Activated naive CD4-positive, alpha-beta T cell treated with anti-CD3 and anti-CD28 coated beads, Interleukin-2, amount 50 U/mL, for 24 hours (primary cell): ENCODE measurements around the gene TCEAL4.

Source experiments
- H3K27ac Mint-ChIP-seq: one replicate; pipeline ENCODE4 v1.8.0; 2021; ENCODE audit warnings: mild to moderate bottlenecking, mixed read lengths
- H3K27me3 Mint-ChIP-seq: one replicate; pipeline ENCODE4 v1.8.0; 2021; ENCODE audit warnings: mixed read lengths
- H3K36me3 Mint-ChIP-seq: one replicate; pipeline ENCODE4 v1.8.0; 2021; ENCODE audit warnings: mixed read lengths
- H3K4me1 Mint-ChIP-seq: one replicate; pipeline ENCODE4 v1.8.0; 2021; ENCODE audit warnings: mixed read lengths
- H3K4me3 Mint-ChIP-seq: one replicate; pipeline ENCODE4 v1.8.0; 2021; ENCODE audit warnings: mild to moderate bottlenecking, mixed read lengths
- H3K9me3 Mint-ChIP-seq: one replicate; pipeline ENCODE4 v1.8.0; 2021; ENCODE audit warnings: mixed read lengths

Gene TCEAL4

GRCh38 chrX:103585411-103586313, at the start of gene TCEAL4:
Gene TCEAL4, plus strand, starts transcription at chrX:103585515. Its CDS starts 1,161 bp downstream, at chrX:103586676.
- H3K27ac Mint-ChIP-seq = no peak within 1 kb of the TSS
- H3K27me3 Mint-ChIP-seq = peaks cover 1% of the 10 kb centered on the region
- peaks cover 10% of the 10 kb centered on the region for H3K4me1 Mint-ChIP-seq
- H3K36me3 Mint-ChIP-seq = no peaks in the 10 kb centered on the region
- H3K4me3 Mint-ChIP-seq = peak within 1 kb of the TSS; percentile 86
- no peaks in the 10 kb centered on the region for H3K9me3 Mint-ChIP-seq

GRCh38 chrX:103536071-103536470, 49.2 kb upstream of the TCEAL4 start:
- Mint-ChIP-seq H3K27me3 (no peaks in the 10 kb centered on the region), H3K4me1 (no peaks in the 10 kb centered on the region), H3K9me3 (no peaks in the 10 kb centered on the region), H3K27ac (no peak overlapping the region), H3K36me3 (no peaks in the 10 kb centered on the region), H3K4me3 (no peak overlapping the region)

- H3K4me3 Mint-ChIP-seq = no peak overlapping the region
- no peaks in the 10 kb centered on the region for H3K9me3 Mint-ChIP-seq
- H3K27ac Mint-ChIP-seq = no peak overlapping the region
- H3K4me1 Mint-ChIP-seq = no peaks in the 10 kb centered on the region
- H3K27me3 Mint-ChIP-seq = no peaks in the 10 kb centered on the region
- no peaks in the 10 kb centered on the region for H3K36me3 Mint-ChIP-seq
Measured at GRCh38 chrX:103536732-103537131, 48.6 kb upstream of the TCEAL4 start.

GRCh38 chrX:103537871-103538387, 47.4 kb upstream of the TCEAL4 start:
- Mint-ChIP-seq H3K4me1 (no peaks in the 10 kb centered on the region), H3K36me3 (no peaks in the 10 kb centered on the region), H3K27ac (no peak overlapping the region), H3K4me3 (no peak overlapping the region), H3K27me3 (no peaks in the 10 kb centered on the region), H3K9me3 (no peaks in the 10 kb centered on the region)

GRCh38 chrX:103538728-103539127, 46.6 kb upstream of the TCEAL4 start:
- Mint-ChIP-seq H3K4me1 (no peaks in the 10 kb centered on the region), H3K4me3 (no peak overlapping the region), H3K36me3 (no peaks in the 10 kb centered on the region)

GRCh38 chrX:103539695-103540094, 45.6 kb upstream of the TCEAL4 start:
- Mint-ChIP-seq H3K36me3 (no peaks in the 10 kb centered on the region), H3K4me3 (no peak overlapping the region), H3K27me3 (no peaks in the 10 kb centered on the region), H3K4me1 (no peaks in the 10 kb centered on the region), H3K9me3 (no peaks in the 10 kb centered on the region), H3K27ac (no peak overlapping the region)

More at GRCh38 chrX:103538728-103539127, 46.6 kb upstream of the TCEAL4 start:
- Mint-ChIP-seq H3K9me3 (no peaks in the 10 kb centered on the region), H3K27ac (no peak overlapping the region), H3K27me3 (no peaks in the 10 kb centered on the region)

GRCh38 chrX:103540145-103540544, 45.2 kb upstream of the TCEAL4 start:
- Mint-ChIP-seq H3K4me1 (no peaks in the 10 kb centered on the region), H3K4me3 (no peak overlapping the region), H3K27ac (no peak overlapping the region), H3K9me3 (no peaks in the 10 kb centered on the region), H3K27me3 (no peaks in the 10 kb centered on the region), H3K36me3 (no peaks in the 10 kb centered on the region)

- no peaks in the 10 kb centered on the region for H3K9me3 Mint-ChIP-seq
- no peak overlapping the region for H3K4me3 Mint-ChIP-seq
- peak overlapping the region; percentile 5 for H3K27ac Mint-ChIP-seq
- no peaks in the 10 kb centered on the region for H3K36me3 Mint-ChIP-seq
- H3K27me3 Mint-ChIP-seq = no peaks in the 10 kb centered on the region
- H3K4me1 Mint-ChIP-seq = peaks cover 4% of the 10 kb centered on the region
Measured at GRCh38 chrX:103549916-103550315, 35.4 kb upstream of the TCEAL4 start.

GRCh38 chrX:103550415-103551051, 34.8 kb upstream of the TCEAL4 start:
- Mint-ChIP-seq H3K36me3 (no peaks in the 10 kb centered on the region), H3K27ac (peak overlapping the region; percentile 5), H3K27me3 (no peaks in the 10 kb centered on the region), H3K9me3 (no peaks in the 10 kb centered on the region), H3K4me1 (peaks cover 5% of the 10 kb centered on the region), H3K4me3 (no peak overlapping the region)

- Mint-ChIP-seq H3K27ac (no peak overlapping the region), H3K9me3 (no peaks in the 10 kb centered on the region), H3K4me1 (peaks cover 5% of the 10 kb centered on the region), H3K4me3 (no peak overlapping the region), H3K36me3 (no peaks in the 10 kb centered on the region), H3K27me3 (no peaks in the 10 kb centered on the region)
Measured at GRCh38 chrX:103552236-103552635, 33.1 kb upstream of the TCEAL4 start.

GRCh38 chrX:103554687-103555424, 30.5 kb upstream of the TCEAL4 start:
- no peaks in the 10 kb centered on the region for H3K27me3 Mint-ChIP-seq
- peak overlapping the region; percentile 92 for H3K27ac Mint-ChIP-seq
- peak overlapping the region; percentile 92 for H3K4me3 Mint-ChIP-seq
- peaks cover 5% of the 10 kb centered on the region for H3K4me1 Mint-ChIP-seq
- H3K9me3 Mint-ChIP-seq = no peaks in the 10 kb centered on the region
- H3K36me3 Mint-ChIP-seq = no peaks in the 10 kb centered on the region

GRCh38 chrX:103556963-103557612, 28.2 kb upstream of the TCEAL4 start:
- no peaks in the 10 kb centered on the region for H3K9me3 Mint-ChIP-seq

GRCh38 chrX:103560256-103560655, 25.1 kb upstream of the TCEAL4 start:
- no peaks in the 10 kb centered on the region for H3K4me1 Mint-ChIP-seq
- no peaks in the 10 kb centered on the region for H3K9me3 Mint-ChIP-seq
- peaks cover 2% of the 10 kb centered on the region for H3K27me3 Mint-ChIP-seq
- H3K4me3 Mint-ChIP-seq = no peak overlapping the region
- H3K36me3 Mint-ChIP-seq = no peaks in the 10 kb centered on the region
- H3K27ac Mint-ChIP-seq = no peak overlapping the region

More at GRCh38 chrX:103556963-103557612, 28.2 kb upstream of the TCEAL4 start:
- Mint-ChIP-seq H3K4me1 (peaks cover 5% of the 10 kb centered on the region), H3K4me3 (no peak overlapping the region), H3K27me3 (no peaks in the 10 kb centered on the region), H3K27ac (no peak overlapping the region), H3K36me3 (no peaks in the 10 kb centered on the region)

GRCh38 chrX:103562801-103563200, 22.5 kb upstream of the TCEAL4 start:
- no peaks in the 10 kb centered on the region for H3K4me1 Mint-ChIP-seq
- H3K36me3 Mint-ChIP-seq = no peaks in the 10 kb centered on the region
- H3K27me3 Mint-ChIP-seq = peaks cover 2% of the 10 kb centered on the region
- H3K27ac Mint-ChIP-seq = no peak overlapping the region
- H3K4me3 Mint-ChIP-seq = no peak overlapping the region
- H3K9me3 Mint-ChIP-seq = no peaks in the 10 kb centered on the region

- no peaks in the 10 kb centered on the region for H3K36me3 Mint-ChIP-seq
- H3K9me3 Mint-ChIP-seq = no peaks in the 10 kb centered on the region
- H3K4me3 Mint-ChIP-seq = no peak overlapping the region
- H3K4me1 Mint-ChIP-seq = no peaks in the 10 kb centered on the region
- peaks cover 2% of the 10 kb centered on the region for H3K27me3 Mint-ChIP-seq
- no peak overlapping the region for H3K27ac Mint-ChIP-seq
Measured at GRCh38 chrX:103565197-103565596, 20.1 kb upstream of the TCEAL4 start.
